WTC11 (cell line): ENCODE data around the gene OAS2. TPM values are rescaled to one million over a fixed set of nuclear protein-coding genes. Genes with fewer than 3 reads are reported as not detected.

ENCODE experiments used
- ATAC-seq: fragments of 200-7000 bp; cut with Tn5 transposase; 2 replicates; pipeline ENCODE4 v1.10.0; 2021; ENCODE audit warnings: mild to moderate bottlenecking, moderate library complexity
- CTCF ChIA-PET: fragments of 300-600 bp; sonication (Branson Sonifier 250); formaldehyde crosslinking; loops from one replicate; lab custom pipeline; 2021; ENCODE audit warnings: antibody characterized with exemption; lab: Charles Lee
- POLR2A ChIA-PET: fragments of 350-600 bp; sonication (Branson Sonifier 250); formaldehyde crosslinking; loops from one replicate; lab custom pipeline; 2021; ENCODE audit warnings: antibody characterized with exemption; lab: Charles Lee
- DNase-seq: peaks from one replicate; pipeline ENCODE4 v3.0.0; 2021; ENCODE audit warnings: low spot score
- H3K27ac Mint-ChIP-seq: 2 replicates; pipeline ENCODE4 v1.8.0; 2021; ENCODE audit warnings: mixed read lengths
- H3K27me3 Mint-ChIP-seq: 2 replicates; pipeline ENCODE4 v1.8.0; 2021; ENCODE audit warnings: low read depth, mild to moderate bottlenecking, moderate library complexity, mixed read lengths
- H3K36me3 Mint-ChIP-seq: 2 replicates; pipeline ENCODE4 v1.8.0; 2021; ENCODE audit warnings: mixed read lengths
- H3K4me1 Mint-ChIP-seq: 2 replicates; pipeline ENCODE4 v1.8.0; 2022; ENCODE audit warnings: mixed read lengths
- H3K4me3 Mint-ChIP-seq: 2 replicates; pipeline ENCODE4 v1.8.0; 2021; ENCODE audit warnings: mild to moderate bottlenecking, moderate library complexity, mixed read lengths
- H3K9me3 Mint-ChIP-seq: 2 replicates; pipeline ENCODE4 v1.8.0; 2021; ENCODE audit warnings: mixed read lengths
- E2F4 ChIP-seq: sonication (generic); formaldehyde crosslinking; IDR thresholded peaks from 2 replicates; pipeline ENCODE4 v1.8.1; 2022; ENCODE audit warnings: low read depth, mild to moderate bottlenecking, moderate library complexity, missing genetic modification reagents, borderline replicate concordance
- FOXP4 ChIP-seq: sonication (generic); formaldehyde crosslinking; IDR thresholded peaks from 2 replicates; pipeline ENCODE4 v1.8.0; 2022; ENCODE audit warnings: mild to moderate bottlenecking, missing genetic modification reagents
- GABPB1 ChIP-seq: sonication (generic); formaldehyde crosslinking; IDR thresholded peaks from 2 replicates; pipeline ENCODE4 v1.8.1; 2023; ENCODE audit warnings: mild to moderate bottlenecking, missing genetic modification reagents
- IRF1 ChIP-seq: sonication (generic); formaldehyde crosslinking; IDR thresholded peaks from 2 replicates; pipeline ENCODE4 v1.8.0; 2023; ENCODE audit warnings: missing genetic modification reagents
- IRF2 ChIP-seq: sonication (generic); formaldehyde crosslinking; IDR thresholded peaks from 2 replicates; pipeline ENCODE4 v1.8.0; 2022; ENCODE audit warnings: low read depth, missing genetic modification reagents, borderline replicate concordance
- JAZF1 ChIP-seq: fragments of 250-450 bp; sonication (Bioruptor Pico); IDR thresholded peaks from 2 replicates; pipeline ENCODE4 v1.9.0; 2021; ENCODE audit warnings: moderate library complexity, mild to moderate bottlenecking, inconsistent platforms
- JUN ChIP-seq: sonication (generic); formaldehyde crosslinking; IDR thresholded peaks from 2 replicates; pipeline ENCODE4 v1.8.0; 2023; ENCODE audit warnings: mild to moderate bottlenecking, missing genetic modification reagents
- NFE2L1 ChIP-seq: sonication (generic); formaldehyde crosslinking; IDR thresholded peaks from 2 replicates; pipeline ENCODE4 v1.8.1; 2023; ENCODE audit warnings: missing genetic modification reagents
- PRDM15 ChIP-seq: sonication (generic); formaldehyde crosslinking; IDR thresholded peaks from 2 replicates; pipeline ENCODE4 v1.8.0; 2022; ENCODE audit warnings: missing genetic modification reagents
- RELA ChIP-seq: sonication (generic); formaldehyde crosslinking; IDR thresholded peaks from 2 replicates; pipeline ENCODE4 v1.8.1; 2022; ENCODE audit warnings: missing genetic modification reagents, mild to moderate bottlenecking, borderline replicate concordance
- SMAD3 ChIP-seq: sonication (generic); formaldehyde crosslinking; IDR thresholded peaks from 2 replicates; pipeline ENCODE4 v1.8.0; 2022; ENCODE audit warnings: missing genetic modification reagents, mild to moderate bottlenecking, borderline replicate concordance
- SP1 ChIP-seq: sonication (generic); formaldehyde crosslinking; conservative IDR thresholded peaks from 2 replicates; pipeline ENCODE4 v1.8.1; 2022; ENCODE audit warnings: missing genetic modification reagents
- TEAD4 ChIP-seq: sonication (generic); formaldehyde crosslinking; IDR thresholded peaks from 2 replicates; pipeline ENCODE4 v1.8.0; 2022; ENCODE audit warnings: mild to moderate bottlenecking, missing genetic modification reagents
- USF1 ChIP-seq: sonication (generic); formaldehyde crosslinking; IDR thresholded peaks from 2 replicates; pipeline ENCODE4 v1.8.0; 2022; ENCODE audit warnings: mild to moderate bottlenecking, missing genetic modification reagents
- ZNF423 ChIP-seq: fragments of 250-450 bp; sonication (Bioruptor Pico); IDR thresholded peaks from 2 replicates; pipeline ENCODE4 v2.1.2; 2022; ENCODE audit warnings: mild to moderate bottlenecking, moderate library complexity
- total RNA-seq: library from RNA; stranded (reverse); gene quantifications from 3 replicates; pipeline ENCODE4 v1.2.3, GENCODE V29; 2021

OAS2 gene
- total RNA-seq, 1 experiment from 2014 or later, result 0.28 TPM

- CTCF ChIA-PET, result interaction anchor here (0.7 to 1.0 kb wide), 2 partner anchors 26 to 77 kb away, joined by 3 to 6 read pairs; no protein-coding TSS in a partner anchor
- H3K9me3 Mint-ChIP-seq, result no peaks in the 10 kb centered on the region
These were observed 40.7 kb downstream of the OAS2 start for GRCh38 chr12:113019025-113019424.

More at GRCh38 chr12:113019025-113019424, 40.7 kb downstream of the OAS2 start:
- ATAC-seq, result no peak
- Mint-ChIP-seq H3K4me3 (no peak overlapping the region), H3K27ac (no peak overlapping the region), H3K4me1 (no peaks in the 10 kb centered on the region), H3K27me3 (peaks cover 5% of the 10 kb centered on the region), H3K36me3 (no peaks in the 10 kb centered on the region)
- no peak for TF ChIP-seq IRF2 (CRISPR knock-in tag)
- TF ChIP-seq IRF1 (CRISPR knock-in tag), result no peak
- TF ChIP-seq JUN, result no peak
- TF ChIP-seq SMAD3, result no peak
- TF ChIP-seq GABPB1 (CRISPR knock-in tag), result no peak
- TF ChIP-seq ZNF423 (CRISPR knock-in tag), result no peak
- no peak for TF ChIP-seq USF1
- no peak for TF ChIP-seq SP1 (CRISPR knock-in tag)
- TF ChIP-seq TEAD4 (CRISPR knock-in tag), result no peak
- TF ChIP-seq FOXP4 (CRISPR knock-in tag), result no peak
- TF ChIP-seq E2F4 (CRISPR knock-in tag), result no peak
- TF ChIP-seq JAZF1 (CRISPR knock-in tag), result no peak
- no peak for TF ChIP-seq NFE2L1 (CRISPR knock-in tag)
- no peak for TF ChIP-seq PRDM15 (CRISPR knock-in tag)
- no peak for TF ChIP-seq RELA (CRISPR knock-in tag)
- POLR2A ChIA-PET, result interaction anchor here (0.7 kb wide), 1 partner anchor 208 kb away, joined by 4 read pairs; no protein-coding TSS in a partner anchor
- DNase-seq, result no peak
